Stimulated activated CD8-positive, alpha-beta memory T cell treated with anti-CD3 and anti-CD28 coated beads, Interleukin-7, amount 100 ng/mL, for 4 hours (primary cell): ENCODE data around the gene CFAP74.

Experiments used
- DNase-seq, 2 donors: peaks; one replicate each; pipeline ENCODE4 v3.0.0-alpha.2; 2020; ENCODE audit warnings: low read depth in 2 of 2

The CFAP74 gene

GRCh38 chr1:1915911-1916840, 87.4 kb downstream of the CFAP74 start:
- DNase-seq: no peak

- no peak for DNase-seq
Observed at GRCh38 chr1:1914971-1915692, 88.5 kb downstream of the CFAP74 start, which contains the start of gene CALML6. TSS of gene CALML6 (plus strand) at chr1:1915260. CDS start at chr1:1915281, 21 bp downstream.

DNA sequence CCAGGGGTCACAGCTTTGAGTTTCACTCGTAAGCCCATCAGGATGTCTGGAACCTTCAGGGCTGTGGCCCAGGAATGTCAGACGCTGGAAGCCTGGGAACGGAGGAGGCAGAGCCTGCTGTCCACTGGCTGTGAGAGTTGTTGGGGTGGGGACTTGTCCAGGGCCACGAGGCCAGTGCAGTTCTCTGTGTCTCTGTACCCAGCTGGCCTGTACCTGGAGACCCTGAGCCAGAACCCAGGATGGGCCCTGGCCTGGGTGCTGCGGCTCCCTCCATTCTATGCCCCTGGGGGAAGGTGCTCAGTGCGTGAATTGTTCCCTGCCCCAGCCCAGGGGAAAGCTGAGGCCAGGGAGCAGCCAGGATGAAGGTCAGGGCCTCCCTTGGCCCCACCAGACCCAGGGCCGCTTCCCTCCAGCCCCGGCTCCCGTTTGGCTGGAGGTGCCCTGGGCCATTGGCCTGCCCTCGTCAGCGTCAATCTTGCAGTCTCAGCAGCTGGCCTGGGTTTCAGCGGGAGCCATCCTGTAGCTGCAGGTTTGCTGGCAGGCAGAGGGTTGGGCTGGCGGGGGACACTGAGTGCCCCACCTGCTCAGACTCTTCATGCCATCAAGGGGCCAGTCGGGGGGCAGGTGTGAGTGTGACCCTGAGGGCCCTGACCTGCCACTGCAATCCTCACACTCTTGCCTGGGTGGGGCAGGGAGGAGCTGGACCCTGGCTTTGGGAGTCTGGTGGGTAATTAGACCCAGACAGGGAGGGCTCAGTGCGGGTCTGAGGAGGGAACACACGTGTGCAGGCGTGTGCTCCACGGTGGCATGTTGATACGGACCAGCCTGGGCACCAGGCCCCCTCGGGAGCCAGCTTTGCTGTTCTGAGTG, 89.2 kb downstream of the CFAP74 start:
- no peak for DNase-seq

GRCh38 chr1:1911350-1912041, 92.1 kb downstream of the CFAP74 start:
- no peak for DNase-seq

DNA sequence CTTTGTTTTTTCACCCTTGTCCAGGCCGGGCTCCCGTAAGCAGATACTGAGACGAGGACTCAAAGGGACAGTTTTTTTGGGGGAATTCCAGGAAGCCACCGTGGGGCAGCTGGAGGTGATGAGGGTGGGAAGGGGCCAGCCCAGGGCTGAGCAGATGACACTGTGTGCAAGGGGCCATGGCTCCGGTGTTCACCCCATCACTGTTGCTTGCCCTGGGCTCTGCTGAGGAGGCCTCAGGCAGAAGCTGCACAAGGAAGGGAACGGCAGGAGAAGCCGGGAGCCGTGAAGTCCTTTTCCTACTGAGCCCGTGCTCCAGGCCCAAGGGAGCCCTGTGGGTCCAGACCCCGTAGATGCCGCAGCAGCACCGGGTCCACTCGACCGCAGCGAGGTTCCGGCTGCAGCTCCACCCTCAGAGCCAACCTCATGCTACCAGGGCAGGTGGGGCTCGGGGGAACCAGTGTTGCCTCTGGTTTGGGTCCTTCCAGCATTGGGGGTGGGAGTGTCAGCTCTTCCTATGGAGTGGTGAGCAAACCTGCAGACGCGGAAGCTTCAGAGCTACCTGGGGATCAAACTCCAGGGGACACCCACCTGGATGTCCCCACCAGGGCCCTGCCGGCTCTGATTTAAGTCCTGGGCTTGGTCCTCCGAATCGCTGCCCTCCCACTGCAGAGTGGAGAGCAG, 92.8 kb downstream of the CFAP74 start:
- no peak for DNase-seq

GRCh38 chr1:1910033-1910465, 93.5 kb downstream of the CFAP74 start:
- no peak for DNase-seq

- no peak for DNase-seq
Observed at GRCh38 chr1:1908506-1908791, 95.1 kb downstream of the CFAP74 start.

GRCh38 chr1:1907098-1907736, 96.4 kb downstream of the CFAP74 start:
- DNase-seq: no peak

- peak in 1 of 2 donors; percentile 44 for DNase-seq
Observed at GRCh38 chr1:1906185-1907097, 97.1 kb downstream of the CFAP74 start.

DNA sequence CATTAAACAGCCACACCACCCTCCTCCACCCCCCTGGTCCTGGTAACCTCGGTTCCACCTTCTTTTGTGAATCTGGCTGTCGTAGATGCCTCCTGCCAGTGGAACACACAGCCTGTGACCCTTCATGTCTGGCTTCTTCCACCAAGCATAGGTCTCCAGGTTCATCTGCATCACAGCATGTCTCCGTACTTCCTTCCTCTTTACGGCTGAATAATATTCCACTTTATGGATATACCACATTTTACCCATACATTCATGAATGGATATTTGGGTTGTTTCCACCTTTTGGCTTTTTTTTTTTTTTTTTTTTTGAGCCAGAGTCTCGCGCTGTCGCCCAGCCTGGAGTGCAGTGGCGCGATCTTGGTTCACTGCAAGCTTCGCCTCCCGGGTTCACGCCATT, 100.4 kb downstream of the CFAP74 start:
- no peak for DNase-seq

DNA sequence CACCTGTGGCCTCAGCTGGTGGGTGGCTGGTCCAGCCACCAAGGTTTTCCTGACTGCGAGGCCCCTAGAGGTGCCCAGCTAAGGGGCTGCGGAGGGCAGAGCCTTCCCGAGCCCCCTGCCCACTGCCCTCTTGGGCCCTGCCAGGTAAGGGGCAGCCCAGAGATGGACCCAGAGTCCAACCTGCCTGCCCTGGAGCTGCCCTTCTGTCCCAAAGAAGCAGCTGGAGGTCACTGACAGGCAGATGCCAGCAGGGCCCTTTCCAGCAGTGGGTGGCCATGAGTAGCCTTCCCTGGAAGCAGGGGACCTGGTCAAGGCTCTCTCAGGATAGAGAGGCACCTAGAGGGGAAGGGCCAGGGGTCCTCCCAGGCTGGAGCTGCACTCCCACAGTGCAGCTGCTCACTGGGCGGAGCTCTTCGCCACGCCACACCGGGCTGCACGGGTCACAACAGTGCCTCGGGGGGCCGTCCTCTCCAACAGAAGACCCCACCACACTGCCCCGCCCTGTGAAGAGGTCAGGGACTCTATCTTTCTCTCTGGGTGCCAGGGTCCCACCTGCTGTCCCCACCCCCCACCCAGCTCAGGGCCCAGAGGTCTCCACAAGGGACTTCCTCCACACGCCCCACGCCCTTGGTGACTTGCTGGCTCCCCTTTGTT, 101.8 kb downstream of the CFAP74 start:
- DNase-seq: no peak

DNA sequence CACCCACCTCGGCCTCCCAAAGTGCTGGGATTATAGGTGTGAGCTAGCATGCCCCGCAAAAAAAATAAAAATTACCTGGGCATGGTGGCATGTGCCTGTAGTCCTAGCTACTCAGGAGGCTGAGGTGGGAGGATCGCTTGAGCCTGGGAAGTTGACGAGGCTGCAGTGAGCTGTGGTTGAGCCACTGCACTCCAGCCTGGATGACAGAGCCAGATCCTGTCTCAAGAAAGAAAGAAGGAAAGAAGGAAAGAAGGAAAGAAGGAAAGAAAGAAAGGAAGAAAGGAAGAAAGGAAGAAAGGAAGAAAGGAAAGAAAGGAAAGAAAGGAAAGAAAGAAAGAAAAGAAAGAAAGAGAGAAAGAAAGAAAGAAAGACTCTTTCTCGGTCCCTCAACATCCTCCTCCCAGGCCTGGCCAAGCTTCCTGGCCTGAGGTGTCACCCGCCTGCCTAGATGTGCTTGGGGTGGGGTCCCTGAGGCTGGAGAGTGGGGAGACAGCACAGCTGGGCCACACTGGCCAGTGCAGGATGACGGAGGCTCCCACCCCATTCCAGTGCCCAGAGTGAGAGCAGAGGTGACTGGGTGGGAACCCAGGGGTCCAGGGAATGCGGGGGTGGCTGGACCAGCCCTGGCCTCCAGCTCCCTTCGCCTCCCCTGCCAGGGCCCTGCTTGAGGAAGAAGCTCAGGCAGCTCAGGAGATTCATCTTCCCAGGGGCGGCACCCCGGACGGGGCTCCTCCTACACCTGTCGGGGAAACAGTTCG, 102.5 kb downstream of the CFAP74 start:
- DNase-seq: no peak

GRCh38 chr1:1899967-1900327, 103.6 kb downstream of the CFAP74 start:
- DNase-seq: no peak

DNA sequence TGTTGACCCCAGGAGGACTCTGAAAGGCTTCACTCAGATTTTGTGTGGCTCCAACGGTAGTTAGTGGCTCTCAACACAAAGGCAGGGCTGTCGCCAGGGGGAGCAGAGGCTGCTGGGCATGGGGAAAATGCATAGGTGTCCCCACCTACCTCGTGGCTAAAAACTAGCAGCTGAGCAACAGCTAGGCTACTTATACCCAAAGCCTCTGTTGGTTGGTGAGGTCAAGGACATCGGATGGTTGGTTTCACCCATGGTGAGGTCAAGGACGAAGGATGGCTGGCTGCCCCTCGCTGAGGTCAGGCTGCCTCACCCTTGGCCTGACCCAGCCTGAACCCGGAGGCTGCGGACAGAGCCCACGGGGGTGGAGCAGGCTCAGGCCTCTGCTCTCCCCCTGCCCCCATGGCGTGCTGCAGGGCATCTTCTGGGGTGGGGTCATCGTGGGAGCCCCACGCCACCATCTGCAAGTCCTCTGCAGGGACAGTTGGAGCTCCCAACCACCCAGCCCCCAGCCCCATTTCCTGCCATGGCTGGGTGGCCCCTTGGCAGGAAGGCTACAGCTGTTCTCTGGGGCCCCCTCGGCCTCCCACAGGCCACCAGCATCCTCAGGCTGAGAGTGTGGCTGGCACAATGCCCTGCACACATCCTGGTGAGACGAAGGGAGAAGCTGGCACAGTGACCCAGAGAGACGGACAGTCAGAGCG, 104.2 kb downstream of the CFAP74 start:
- no peak for DNase-seq

DNA sequence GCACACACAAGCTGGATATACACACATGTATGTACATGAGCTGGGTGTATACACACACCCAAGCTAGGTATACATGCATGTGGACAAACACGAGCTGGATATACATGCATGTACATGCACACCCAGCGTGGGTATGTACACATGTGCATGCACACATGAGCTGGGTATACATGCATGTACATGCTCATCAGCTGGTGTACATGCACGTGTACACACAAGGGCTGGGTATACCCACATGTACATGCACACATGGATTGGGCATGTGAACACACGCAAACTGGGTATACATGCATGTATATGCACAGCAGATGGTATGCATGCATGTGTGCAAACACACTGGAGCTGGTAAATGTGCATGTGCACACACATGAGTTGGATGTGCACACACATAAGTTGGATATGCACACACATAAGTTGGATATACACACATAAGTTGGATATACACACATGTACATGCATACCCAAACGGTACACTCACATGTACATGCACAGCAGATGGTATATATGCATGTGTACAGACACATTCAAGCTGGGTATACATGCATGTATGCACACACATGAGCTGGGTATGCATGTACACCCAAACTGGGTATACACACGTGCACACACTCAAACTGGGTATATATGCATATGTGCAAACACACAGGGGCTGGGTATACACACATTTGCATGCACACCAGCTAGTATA, 105.2 kb downstream of the CFAP74 start:
- DNase-seq: no peak

DNA sequence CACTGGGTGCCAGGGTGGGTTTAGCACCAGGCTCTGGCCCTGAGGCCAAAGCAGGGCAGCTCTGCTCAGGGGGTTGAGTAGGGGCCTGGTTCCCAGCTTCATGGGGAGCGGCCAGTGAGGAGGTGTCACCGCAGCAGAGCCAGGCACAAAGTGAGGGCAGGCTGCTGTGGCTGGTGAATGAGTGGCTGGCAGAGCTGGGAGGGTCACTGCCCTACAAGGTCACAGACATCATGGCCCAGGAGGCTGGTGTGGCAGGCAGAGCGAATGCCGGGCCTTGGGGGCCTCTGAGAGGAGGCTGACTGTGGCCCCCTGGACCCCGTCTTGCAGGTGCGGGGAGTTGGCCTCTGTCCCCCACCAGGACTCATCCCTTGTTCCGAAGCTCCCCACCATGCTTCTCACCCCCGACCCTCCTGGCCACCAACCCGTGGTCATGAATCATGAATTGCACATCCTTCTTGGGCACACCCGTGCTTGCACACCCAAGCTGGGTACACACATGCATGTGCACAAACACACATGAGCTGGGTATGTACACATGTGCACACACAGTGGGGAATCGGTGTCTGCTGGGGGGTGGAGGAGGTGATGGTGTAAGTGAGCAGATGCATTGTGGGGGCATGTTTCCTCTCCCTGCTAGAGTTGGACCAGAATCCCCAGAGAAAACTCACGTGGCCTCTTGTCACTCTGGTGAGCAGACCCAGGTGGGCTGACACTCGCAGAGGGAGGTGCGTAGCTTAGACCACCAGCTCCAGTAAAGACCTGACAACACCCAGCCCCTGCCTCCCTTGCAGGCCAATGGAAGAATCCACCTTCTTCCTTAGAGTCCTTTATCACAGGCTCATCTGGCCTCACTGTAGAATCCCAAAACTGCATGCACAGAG, 107.9 kb downstream of the CFAP74 start:
- no peak for DNase-seq
